ENCODE measurements around the gene SETD2.
"Not testable (repeated sequence)": the region's sequence is repeated elsewhere in the genome, so short reads cannot be mapped to it uniquely, and the experiment has no call there.

The SETD2 gene

DNA sequence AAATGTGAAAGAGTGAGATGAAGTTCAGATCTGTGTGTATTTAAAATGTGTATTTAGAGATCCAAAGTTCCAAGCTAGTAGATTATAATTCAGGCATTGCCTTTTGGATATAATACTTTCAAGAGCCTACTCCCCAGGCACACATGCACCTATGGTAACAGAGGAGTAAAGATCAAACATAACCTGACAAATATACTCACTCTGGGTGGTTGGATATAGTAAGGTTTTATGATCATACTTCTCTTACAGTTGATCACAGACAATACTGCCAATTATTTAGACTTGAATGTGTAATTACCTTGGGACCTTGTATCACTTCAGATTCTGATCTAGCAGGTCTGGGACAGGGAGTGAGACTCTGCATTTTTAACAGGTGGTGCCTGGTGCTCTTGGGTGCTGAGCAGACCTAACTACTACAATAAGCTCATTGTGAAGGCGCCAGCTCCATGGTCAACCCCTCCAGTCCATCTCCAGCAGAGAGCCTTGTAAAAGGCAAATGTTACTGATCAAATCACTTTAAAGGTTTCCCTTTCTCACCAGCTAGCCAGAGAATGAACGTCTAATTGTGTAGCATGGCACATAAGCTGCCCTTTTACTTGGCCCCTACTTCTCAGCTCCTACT, 128.9 kb downstream of the SETD2 start:
- DNase-seq (ENCODE audit: low spot score) = no peak

DNA sequence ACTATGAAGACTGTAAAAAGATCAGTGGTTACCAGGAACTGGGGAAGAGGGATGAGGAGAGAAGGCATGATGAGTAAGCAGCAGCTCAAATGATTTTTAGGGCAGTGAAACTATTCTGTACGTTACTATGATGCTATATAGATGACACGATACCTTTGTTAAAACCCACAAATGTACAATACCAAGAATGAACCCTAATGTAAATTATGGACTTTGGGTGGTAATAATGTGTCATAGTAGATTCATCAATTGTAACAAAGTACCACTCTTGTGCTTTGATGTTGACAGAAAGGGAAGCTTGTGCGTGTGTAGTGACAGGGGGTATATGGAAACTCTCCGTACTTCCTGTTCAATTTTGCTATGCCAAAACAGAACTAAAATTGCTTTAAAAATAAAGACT, 132.9 kb downstream of the SETD2 start:
- not testable (repeated sequence) for DNase-seq (ENCODE audit: low spot score)

DNA sequence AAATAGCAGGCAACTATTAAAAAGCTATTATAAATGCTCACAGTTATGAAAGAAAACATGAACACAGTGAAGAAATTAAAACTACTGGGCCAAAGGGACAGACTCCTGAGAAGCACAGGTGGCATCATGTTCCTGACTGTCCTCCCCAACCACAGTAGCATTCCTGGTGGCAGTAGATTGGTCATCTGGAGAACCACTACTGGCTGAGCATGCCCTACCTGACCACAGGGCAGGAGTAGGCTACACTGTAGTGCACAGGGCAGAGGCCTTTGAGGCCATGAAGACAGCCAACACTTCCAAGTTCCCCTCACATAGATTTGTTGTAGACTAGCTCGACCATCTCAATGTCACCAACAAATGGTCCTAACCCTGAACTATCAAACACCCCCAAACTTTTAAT, 135.2 kb downstream of the SETD2 start:
- no peak for DNase-seq (ENCODE audit: low spot score)

GRCh38 chr3:47028146-47028545, 135.8 kb downstream of the SETD2 start:
- DNase-seq (ENCODE audit: low spot score) = no peak

GRCh38 chr3:47026432-47026831, 137.5 kb downstream of the SETD2 start:
- DNase-seq (ENCODE audit: low spot score) = not testable (repeated sequence)

- DNase-seq (ENCODE audit: low spot score) = no peak
Observed at GRCh38 chr3:47024932-47025331, 139.0 kb downstream of the SETD2 start.

- no peak for DNase-seq (ENCODE audit: low spot score)
Observed at GRCh38 chr3:47022641-47023071, 141.3 kb downstream of the SETD2 start.

GRCh38 chr3:47020311-47020710, 143.6 kb downstream of the SETD2 start:
- no peak for DNase-seq (ENCODE audit: low spot score)

- DNase-seq (ENCODE audit: low spot score) = no peak
Observed at GRCh38 chr3:47019201-47019600, 144.7 kb downstream of the SETD2 start.

GRCh38 chr3:47018269-47018611, 145.7 kb downstream of the SETD2 start:
- DNase-seq (ENCODE audit: low spot score) = no peak

GRCh38 chr3:47017504-47018268, 146.2 kb downstream of the SETD2 start:
- no peak for DNase-seq (ENCODE audit: low spot score)

GRCh38 chr3:47016934-47017435, 146.9 kb downstream of the SETD2 start:
- DNase-seq (ENCODE audit: low spot score) = peak; percentile 30

GRCh38 chr3:47016086-47016933, 147.6 kb downstream of the SETD2 start:
- DNase-seq (ENCODE audit: low spot score) = no peak

- DNase-seq (ENCODE audit: low spot score) = no peak
Observed at GRCh38 chr3:47015151-47015550, 148.8 kb downstream of the SETD2 start.

DNA sequence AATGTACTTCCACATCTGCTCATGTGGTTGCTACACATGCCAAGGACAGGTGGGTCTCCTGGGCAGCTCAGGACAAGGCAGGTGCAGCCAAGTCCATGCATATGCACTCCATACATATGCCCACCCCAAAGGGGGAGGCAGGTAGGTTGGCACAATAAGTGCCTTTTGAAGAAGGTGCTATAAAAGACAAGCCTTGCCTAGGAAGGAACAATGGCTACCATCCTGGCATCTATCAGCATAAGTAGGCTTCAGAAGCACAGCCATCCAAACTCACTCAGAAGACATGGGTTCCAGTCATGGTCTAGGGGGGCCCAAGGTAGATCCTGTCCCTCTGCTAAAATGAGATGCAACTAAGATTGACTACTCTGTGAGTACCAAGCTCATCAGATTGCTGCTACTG, 149.9 kb downstream of the SETD2 start:
- no peak for DNase-seq (ENCODE audit: low spot score)

DNA sequence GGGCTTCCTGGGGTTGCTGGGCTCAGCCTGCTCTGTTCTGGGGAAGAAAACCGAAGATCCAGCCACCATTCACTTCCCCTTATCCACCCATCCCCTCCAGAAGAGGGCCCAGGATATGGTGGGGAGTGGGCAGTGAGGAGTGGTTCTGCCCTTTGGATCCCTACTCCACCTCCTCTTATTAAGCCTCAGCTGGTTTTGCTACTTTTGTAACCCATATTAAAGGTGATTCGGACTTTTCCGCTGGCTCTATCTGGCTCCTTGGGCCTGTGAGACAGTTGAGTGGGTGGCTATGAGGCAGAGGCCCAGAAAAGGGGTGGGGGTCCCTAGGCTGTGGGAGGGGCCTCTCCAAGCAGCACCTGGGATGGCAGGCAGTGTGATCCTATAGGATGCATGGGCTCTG, 150.7 kb downstream of the SETD2 start:
- no peak for DNase-seq (ENCODE audit: low spot score)

DNA sequence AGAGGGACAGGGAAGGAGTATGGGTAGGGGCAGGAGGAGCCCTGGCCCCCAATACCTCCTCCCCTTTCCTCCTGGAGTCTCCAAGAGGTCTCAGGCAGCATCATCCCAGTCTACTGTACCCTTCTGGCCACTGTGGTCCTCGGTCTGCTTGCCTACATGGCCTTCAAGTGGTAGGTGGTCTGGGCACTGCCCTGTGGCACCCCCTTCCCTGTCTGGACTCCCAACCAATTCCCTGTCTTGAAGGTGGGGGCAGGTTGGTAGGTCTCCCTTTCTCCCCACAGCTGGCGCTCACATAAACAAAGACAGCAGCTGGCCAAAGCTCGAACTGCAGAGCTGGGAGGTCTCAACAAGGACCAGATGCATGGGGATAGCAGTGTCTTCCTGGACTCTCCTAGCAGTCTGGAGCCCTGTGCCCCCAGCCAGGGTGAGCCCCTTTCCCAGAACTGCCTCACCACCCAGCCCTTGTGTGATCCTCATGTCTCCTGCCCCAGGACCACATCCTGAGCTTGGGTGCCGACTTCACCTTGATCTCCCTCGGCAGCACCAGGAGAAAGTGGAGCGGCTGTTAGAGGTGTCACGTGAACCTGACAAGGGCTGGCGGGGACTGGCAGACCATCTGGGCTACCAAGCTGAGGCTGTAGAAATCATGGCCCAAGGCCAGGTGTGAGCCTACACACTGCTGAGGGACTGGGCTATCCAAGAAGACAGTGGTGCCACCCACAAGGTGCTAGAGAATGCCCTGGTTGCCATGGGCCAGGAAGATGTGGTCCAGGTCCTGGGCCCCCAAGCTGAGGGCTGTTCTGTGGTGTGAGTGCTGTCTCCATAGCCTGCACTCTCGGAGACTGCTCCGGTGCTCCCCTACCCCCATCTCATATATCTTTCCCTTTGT, 151.3 kb downstream of the SETD2 start:
- DNase-seq (ENCODE audit: low spot score) = no peak

DNA sequence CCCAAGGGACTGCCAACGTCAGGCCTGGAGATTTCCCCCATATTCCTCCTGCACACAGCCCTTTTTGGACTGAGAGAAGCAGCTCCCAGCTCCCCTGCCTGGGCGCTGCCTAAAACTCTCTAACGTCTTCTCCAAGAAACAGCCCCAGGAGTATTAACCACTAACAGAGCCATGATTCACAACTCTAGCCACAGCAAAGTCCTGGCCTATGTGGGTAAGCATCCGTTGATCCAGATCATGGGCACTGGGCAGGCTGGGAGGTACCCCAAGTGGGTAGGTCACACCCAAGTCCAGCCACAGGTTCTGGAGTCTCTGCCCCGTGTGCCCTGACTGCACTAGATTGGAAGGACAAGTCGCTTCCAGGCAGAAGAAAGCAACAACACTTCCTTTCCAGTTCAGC, 152.5 kb downstream of the SETD2 start:
- no peak for DNase-seq (ENCODE audit: low spot score)

DNA sequence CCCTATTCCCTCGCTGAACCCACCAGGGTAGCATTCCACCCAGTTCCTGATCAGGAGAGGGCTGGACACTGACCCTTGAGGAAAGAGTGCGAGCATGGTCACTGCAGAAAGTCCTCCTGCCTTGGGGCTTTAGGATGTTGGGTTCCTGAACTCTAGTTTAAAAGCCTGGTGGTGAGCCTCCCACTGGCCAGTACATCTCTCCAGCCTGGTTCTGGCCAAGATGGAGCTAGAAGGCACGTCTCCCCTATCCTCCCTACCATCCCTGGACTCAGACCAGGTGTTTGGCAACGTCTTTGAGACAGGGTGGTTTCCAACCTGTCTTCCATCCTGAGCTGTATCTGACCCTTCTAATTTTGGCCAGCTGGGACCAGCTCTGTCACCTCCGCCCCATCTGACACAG, 153.0 kb downstream of the SETD2 start:
- no peak for DNase-seq (ENCODE audit: low spot score)

DNA sequence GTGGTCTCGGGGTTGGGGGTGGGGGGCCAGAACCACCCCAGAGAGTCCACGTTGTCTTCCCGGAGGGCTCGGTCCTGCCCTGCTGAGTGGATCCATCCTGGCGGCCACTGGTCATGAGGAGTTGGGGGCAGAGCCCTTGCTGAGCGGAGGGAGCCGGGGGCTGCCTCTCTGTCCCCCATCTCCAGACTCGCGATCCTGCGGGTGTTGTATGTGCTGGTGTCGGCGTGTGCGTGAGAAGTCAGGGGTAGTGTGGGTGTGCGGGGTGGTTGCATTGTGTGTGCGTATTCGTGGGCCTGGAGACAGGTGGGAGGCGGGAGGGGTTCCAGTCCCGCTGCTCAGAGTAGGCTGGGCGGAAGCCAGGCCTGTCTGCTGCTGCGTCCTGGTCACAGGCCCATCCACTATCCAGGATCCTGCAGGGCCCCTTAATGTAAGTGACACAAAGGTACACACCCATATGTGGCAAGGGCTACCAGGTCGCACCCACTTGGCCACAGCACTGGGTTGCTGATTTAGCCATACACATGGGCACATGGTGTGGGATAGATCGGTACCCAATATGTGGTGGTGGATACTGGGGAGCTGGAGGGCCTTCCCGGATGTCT, 153.7 kb downstream of the SETD2 start:
- DNase-seq (ENCODE audit: low spot score) = no peak
